Suppressor macrophage treated with lipopolysaccharide for 1 hour (primary cell): ENCODE data around the gene SELENOV.

Experiments used
- DNase-seq, 3 donors: peaks; one replicate each; pipeline ENCODE4 v3.0.0-alpha.2; 2020 to 2022

Gene SELENOV

GRCh38 chr19:39566064-39566463, 51.1 kb downstream of the SELENOV start:
- DNase-seq, result no peak

GRCh38 chr19:39568604-39569003, 53.7 kb downstream of the SELENOV start:
- DNase-seq, result peak in 1 of 3 donors; percentile 29
